CD4-positive, CD25-positive, alpha-beta regulatory T cell (primary cell): ENCODE data around the gene HOXA13. TPM values are rescaled to one million over a fixed set of nuclear protein-coding genes. Genes with fewer than 3 reads are reported as not detected.

Experiments used
- ATAC-seq, 2 donors: fragments of 150-1000 bp; cut with Tn5 transposase; one replicate each; pipeline ENCODE4 v1.10.0; 2021; ENCODE audit warnings: low read depth in 2 of 2, moderate number of reproducible peaks in 2 of 2, moderate library complexity in 1 of 2
- DNase-seq, 3 donors: peaks; one replicate each; pipeline versions ENCODE4 v3.0.0 to v3.0.0-alpha.2; 2012 to 2022; ENCODE audit warnings: mixed read lengths in 1 of 3
- H3K27ac ChIP-seq: one replicate; pipeline ENCODE4 v1.7.0; 2013; ENCODE audit warnings: mild to moderate bottlenecking, low read length; ENCODE audit not compliant: insufficient read depth, poor library complexity, severe bottlenecking
- H3K27me3 ChIP-seq: one replicate; pipeline ENCODE4 v1.7.0; 2013; ENCODE audit warnings: low read length; ENCODE audit not compliant: control insufficient read depth, insufficient read depth
- H3K36me3 ChIP-seq: one replicate; pipeline ENCODE4 v1.7.0; 2013; ENCODE audit warnings: mild to moderate bottlenecking, low read length, moderate library complexity; ENCODE audit not compliant: control insufficient read depth, insufficient read depth
- H3K4me1 ChIP-seq: 2 replicates; pipeline ENCODE4 v1.7.0; 2013; ENCODE audit warnings: mild to moderate bottlenecking, low read length; ENCODE audit not compliant: insufficient read depth, control insufficient read depth, poor library complexity, severe bottlenecking
- H3K4me3 ChIP-seq: one replicate; pipeline ENCODE4 v1.7.0; 2013; ENCODE audit warnings: low read depth, mild to moderate bottlenecking, low read length, moderate library complexity
- H3K9me3 ChIP-seq, 2 experiments: 1 replicate in 1 of 2; 2 replicates in 1 of 2; pipeline ENCODE4 v1.7.0; 2013; ENCODE audit warnings: low read length in 2 of 2, mild to moderate bottlenecking in 1 of 2, moderate library complexity in 1 of 2; ENCODE audit not compliant: control insufficient read depth in 2 of 2
- H3K27ac Mint-ChIP-seq, 3 donors: one replicate each; pipeline ENCODE4 v1.8.0; 2020 to 2022; ENCODE audit warnings: mild to moderate bottlenecking in 3 of 3, mixed read lengths in 3 of 3, moderate library complexity in 2 of 3
- H3K27me3 Mint-ChIP-seq: one replicate; pipeline ENCODE4 v1.8.0; 2022; ENCODE audit warnings: mild to moderate bottlenecking, mixed read lengths
- H3K36me3 Mint-ChIP-seq: one replicate; pipeline ENCODE4 v1.8.0; 2020; ENCODE audit warnings: mixed read lengths
- H3K4me1 Mint-ChIP-seq, 4 donors: one replicate each; pipeline ENCODE4 v1.8.0; 2020 to 2022; ENCODE audit warnings: mixed read lengths in 4 of 4, mild to moderate bottlenecking in 1 of 4
- H3K4me3 Mint-ChIP-seq, 4 donors: one replicate each; pipeline ENCODE4 v1.8.0; 2020 to 2022; ENCODE audit warnings: mild to moderate bottlenecking in 4 of 4, mixed read lengths in 4 of 4, moderate library complexity in 3 of 4
- H3K9me3 Mint-ChIP-seq, 7 donors: one replicate each; pipeline ENCODE4 v1.8.0; 2020 to 2022; ENCODE audit warnings: mixed read lengths in 7 of 7, mild to moderate bottlenecking in 3 of 7, moderate library complexity in 2 of 7
- polyA plus RNA-seq, 4 donors: library from polyadenylated mRNA; unstranded; fragments of 300-500 nt; fragmentation: Illumina TruSeq; gene quantifications; one replicate each; pipeline ENCODE4 v1.2.3, GENCODE V29; 2021
- total RNA-seq: library from RNA; stranded (reverse); gene quantifications from one replicate; pipeline ENCODE4 v1.2.3, GENCODE V29; 2022

HOXA13 gene
- total and polyA plus RNA-seq, 5 donors from 2014 or later: not detected

GRCh38 chr7:27164045-27164366 is 35.9 kb downstream of the HOXA13 start:
- peaks cover under 1% of the 10 kb centered on the region for H3K36me3 Mint-ChIP-seq
- H3K27ac ChIP-seq: no peak overlapping the region
- H3K27me3 ChIP-seq: peaks cover 46% of the 10 kb centered on the region
- peaks cover 94% of the 10 kb centered on the region for H3K27me3 Mint-ChIP-seq
- H3K9me3 Mint-ChIP-seq: peaks cover 0 to 14% (median 0%) of the 10 kb centered on the region in 7 donors
- no peak for DNase-seq
- no peaks in the 10 kb centered on the region for H3K36me3 ChIP-seq
- H3K4me1 Mint-ChIP-seq: peaks cover 4 to 46% (median 15%) of the 10 kb centered on the region in 4 donors
- H3K4me3 ChIP-seq: no peak overlapping the region
- peaks cover 49% of the 10 kb centered on the region for H3K4me1 ChIP-seq
- peak overlapping the region in 3 of 4 donors; percentile 28 to 53 (median 33) for H3K4me3 Mint-ChIP-seq
- H3K9me3 ChIP-seq: no peaks in the 10 kb centered on the region
- H3K27ac Mint-ChIP-seq: peak overlapping the region in 1 of 3 donors; percentile 47
- no peak for ATAC-seq

GRCh38 chr7:27163288-27164044 is 36.4 kb downstream of the HOXA13 start:
- H3K4me3 Mint-ChIP-seq: peak overlapping the region in 2 of 4 donors; percentile 33 to 68
- peaks cover 94% of the 10 kb centered on the region for H3K27me3 Mint-ChIP-seq
- no peaks in the 10 kb centered on the region for H3K36me3 ChIP-seq
- H3K9me3 ChIP-seq: no peaks in the 10 kb centered on the region
- peaks cover 48% of the 10 kb centered on the region for H3K4me1 ChIP-seq
- DNase-seq: no peak
- peaks cover 0 to 10% (median 0%) of the 10 kb centered on the region in 7 donors for H3K9me3 Mint-ChIP-seq
- H3K27me3 ChIP-seq: peaks cover 47% of the 10 kb centered on the region
- H3K4me3 ChIP-seq: no peak overlapping the region
- H3K27ac Mint-ChIP-seq: peak overlapping the region in 2 of 3 donors; percentile 47 to 88
- ATAC-seq: no peak
- H3K4me1 Mint-ChIP-seq: peaks cover 4 to 45% (median 13%) of the 10 kb centered on the region in 4 donors
- H3K36me3 Mint-ChIP-seq: peaks cover 3% of the 10 kb centered on the region
- H3K27ac ChIP-seq: no peak overlapping the region

- peaks cover 3% of the 10 kb centered on the region for H3K36me3 Mint-ChIP-seq
- H3K27ac Mint-ChIP-seq: peak overlapping the region in 1 of 3 donors; percentile 6
- peaks cover 43% of the 10 kb centered on the region for H3K27me3 ChIP-seq
- ATAC-seq (no peak), DNase-seq (no peak)
- H3K4me1 ChIP-seq: peaks cover 48% of the 10 kb centered on the region
- H3K9me3 Mint-ChIP-seq: peaks cover 0 to 11% (median 0%) of the 10 kb centered on the region in 7 donors
- no peaks in the 10 kb centered on the region for H3K36me3 ChIP-seq
- no peaks in the 10 kb centered on the region for H3K9me3 ChIP-seq
- no peak overlapping the region for H3K4me3 ChIP-seq
- H3K27ac ChIP-seq: no peak overlapping the region
- peaks cover 94% of the 10 kb centered on the region for H3K27me3 Mint-ChIP-seq
- peak overlapping the region in 3 of 4 donors; percentile 5 to 68 (median 8) for H3K4me3 Mint-ChIP-seq
- H3K4me1 Mint-ChIP-seq: peaks cover 4 to 43% (median 20%) of the 10 kb centered on the region in 4 donors
Measured at GRCh38 chr7:27162561-27163287, 37.2 kb downstream of the HOXA13 start.

- peak overlapping the region in 3 of 4 donors; percentile 5 to 68 (median 8) for H3K4me3 Mint-ChIP-seq
- H3K27ac Mint-ChIP-seq: peak overlapping the region in 1 of 3 donors; percentile 14
Measured at GRCh38 chr7:27161721-27162560, 38.0 kb downstream of the HOXA13 start.

GRCh38 chr7:27161214-27161720 is 38.6 kb downstream of the HOXA13 start:
- Histone ChIP-seq H3K36me3 (no peaks in the 10 kb centered on the region), H3K9me3 (no peaks in the 10 kb centered on the region), H3K4me1 (peaks cover 46% of the 10 kb centered on the region), H3K27me3 (peaks cover 47% of the 10 kb centered on the region), H3K27ac (no peak overlapping the region), H3K4me3 (no peak overlapping the region)
- Mint-ChIP-seq H3K36me3 (peaks cover 3% of the 10 kb centered on the region), H3K27ac (no peak overlapping the region), H3K4me1 (peaks cover 4 to 45% (median 24%) of the 10 kb centered on the region in 4 donors), H3K4me3 (peak overlapping the region; percentile 82 to 91 (median 86)), H3K27me3 (peaks cover 94% of the 10 kb centered on the region), H3K9me3 (peaks cover 0 to 11% (median 0%) of the 10 kb centered on the region in 7 donors)
- ATAC-seq (no peak), DNase-seq (no peak)

More at GRCh38 chr7:27161721-27162560, 38.0 kb downstream of the HOXA13 start:
- Histone ChIP-seq H3K9me3 (no peaks in the 10 kb centered on the region), H3K27me3 (peaks cover 44% of the 10 kb centered on the region), H3K27ac (no peak overlapping the region), H3K4me1 (peaks cover 46% of the 10 kb centered on the region), H3K36me3 (no peaks in the 10 kb centered on the region), H3K4me3 (no peak overlapping the region)
- no peak for ATAC-seq
- peaks cover 94% of the 10 kb centered on the region for H3K27me3 Mint-ChIP-seq
- peaks cover 3% of the 10 kb centered on the region for H3K36me3 Mint-ChIP-seq
- H3K9me3 Mint-ChIP-seq: peaks cover 0 to 11% (median 0%) of the 10 kb centered on the region in 7 donors
- H3K4me1 Mint-ChIP-seq: peaks cover 4 to 45% (median 24%) of the 10 kb centered on the region in 4 donors
- no peak for DNase-seq

GRCh38 chr7:27160546-27161213 is 39.2 kb downstream of the HOXA13 start:
- peak overlapping the region; percentile 82 to 91 (median 86) for H3K4me3 Mint-ChIP-seq
- H3K9me3 ChIP-seq: no peaks in the 10 kb centered on the region
- H3K36me3 ChIP-seq: no peaks in the 10 kb centered on the region
- DNase-seq: peak; percentile 71 to 81 (median 79)
- peaks cover 94% of the 10 kb centered on the region for H3K27me3 Mint-ChIP-seq
- ATAC-seq: peak; percentile 80 to 81
- H3K4me3 ChIP-seq: peak overlapping the region; percentile 61
- H3K4me1 ChIP-seq: peaks cover 46% of the 10 kb centered on the region
- H3K27ac ChIP-seq: no peak overlapping the region
- H3K27me3 ChIP-seq: peaks cover 46% of the 10 kb centered on the region
- peak overlapping the region in 1 of 3 donors; percentile 45 for H3K27ac Mint-ChIP-seq
- H3K9me3 Mint-ChIP-seq: peaks cover 0 to 8% (median 0%) of the 10 kb centered on the region in 7 donors
- H3K4me1 Mint-ChIP-seq: peaks cover 4 to 47% (median 21%) of the 10 kb centered on the region in 4 donors
- H3K36me3 Mint-ChIP-seq: peaks cover 3% of the 10 kb centered on the region
